ENCODE data around the gene SLC1A4.
"Not testable (repeated sequence)": the region's sequence is repeated elsewhere in the genome, so short reads cannot be mapped to it uniquely, and the experiment has no call there.

Gene SLC1A4

DNA sequence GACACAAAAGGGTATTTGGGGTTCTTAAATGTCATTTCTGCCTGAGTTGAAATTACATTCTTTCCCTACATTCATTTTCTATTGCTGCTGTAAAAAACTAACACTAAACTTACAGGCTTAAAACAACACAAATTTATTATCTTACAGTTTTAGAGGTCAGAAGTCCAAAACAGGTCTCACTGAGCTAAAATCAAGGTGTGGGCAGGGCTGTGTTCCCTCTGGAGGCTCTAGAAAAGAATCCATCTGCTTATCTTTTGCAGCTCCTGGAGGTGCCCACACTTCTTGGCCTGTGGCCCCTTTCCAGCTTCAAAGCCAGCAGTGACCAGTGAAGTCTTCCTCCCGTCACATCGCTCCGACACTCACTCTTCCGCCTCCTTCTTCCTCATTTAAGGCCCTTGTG, 23.2 kb upstream of the SLC1A4 start:
- no peak for DNase-seq

DNA sequence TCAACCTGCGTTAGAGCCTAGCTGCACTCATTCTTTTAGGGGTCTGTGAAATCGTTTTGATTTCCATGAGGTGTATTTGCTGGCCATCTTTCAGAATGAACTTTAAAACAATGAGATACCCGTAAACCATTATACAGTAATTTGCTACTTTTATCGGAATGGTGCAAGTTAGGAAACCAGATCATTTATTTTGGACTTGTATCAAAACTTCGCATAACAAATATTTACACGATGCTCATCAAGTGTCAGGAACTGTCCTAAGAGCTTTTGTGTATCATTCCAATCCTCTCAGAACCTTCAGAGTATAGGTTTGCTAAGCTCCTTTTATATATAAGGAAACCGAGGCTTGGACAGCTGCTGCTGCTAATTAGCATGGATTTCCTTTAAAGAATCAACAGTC, 22.4 kb upstream of the SLC1A4 start:
- DNase-seq, result no peak

DNA sequence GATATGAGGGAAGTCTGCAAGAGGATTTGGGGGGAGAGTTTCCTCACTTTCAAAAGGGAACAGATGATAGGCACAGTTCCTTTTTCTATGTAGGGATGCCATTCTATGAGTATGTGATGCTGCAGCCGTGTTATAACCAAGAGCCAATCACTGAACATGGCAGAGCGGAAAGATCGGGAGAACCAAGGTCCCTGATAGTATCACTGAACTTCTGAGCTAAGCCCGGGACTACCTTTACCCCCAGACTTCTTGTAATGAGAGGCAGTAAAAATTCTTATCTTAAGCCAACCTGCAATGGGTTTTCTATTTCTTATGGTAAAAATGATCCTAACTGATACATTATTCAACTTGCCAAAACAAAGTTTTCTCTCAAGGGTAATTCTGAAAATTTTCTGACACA, 21.6 kb upstream of the SLC1A4 start:
- DNase-seq, result no peak

DNA sequence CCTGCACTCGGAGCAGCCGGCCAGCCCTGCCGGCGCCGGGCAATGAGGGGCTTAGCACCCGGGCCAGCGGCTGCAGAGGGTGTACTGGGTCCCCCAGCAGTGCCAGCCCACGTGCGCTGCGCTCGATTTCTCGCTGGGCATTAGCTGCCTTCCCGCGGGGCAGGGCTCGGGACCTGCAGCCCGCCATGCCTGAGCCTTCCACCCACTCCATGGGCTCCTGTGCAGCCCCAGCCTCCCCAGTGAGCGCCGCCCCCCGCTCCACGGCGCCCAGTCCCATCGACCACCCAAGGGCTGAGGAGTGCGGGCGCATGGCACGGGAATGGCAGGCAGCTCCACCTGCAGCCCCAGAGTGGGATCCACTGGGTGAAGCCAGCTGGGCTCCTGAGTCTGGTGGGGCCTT, 20.1 kb upstream of the SLC1A4 start:
- not testable (repeated sequence) for DNase-seq

DNA sequence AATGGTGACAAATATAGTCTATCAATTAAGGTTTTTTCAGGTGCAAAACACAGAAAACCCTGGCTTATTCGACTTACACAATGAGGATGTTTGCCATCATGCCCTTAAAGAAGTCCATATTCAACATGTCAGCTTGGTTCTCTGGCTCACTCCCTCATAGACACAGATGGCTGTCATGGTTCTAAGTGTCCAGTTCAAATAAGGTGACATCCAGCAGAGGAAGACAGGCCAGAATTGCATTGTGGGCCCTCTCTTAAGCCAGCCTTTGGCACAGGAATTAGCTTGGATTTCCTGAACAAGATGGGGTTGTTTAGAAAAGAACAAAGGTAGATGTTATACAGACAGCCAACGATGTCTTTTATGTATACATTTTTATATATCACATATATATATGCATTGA, 18.7 kb upstream of the SLC1A4 start:
- DNase-seq, result no peak

DNA sequence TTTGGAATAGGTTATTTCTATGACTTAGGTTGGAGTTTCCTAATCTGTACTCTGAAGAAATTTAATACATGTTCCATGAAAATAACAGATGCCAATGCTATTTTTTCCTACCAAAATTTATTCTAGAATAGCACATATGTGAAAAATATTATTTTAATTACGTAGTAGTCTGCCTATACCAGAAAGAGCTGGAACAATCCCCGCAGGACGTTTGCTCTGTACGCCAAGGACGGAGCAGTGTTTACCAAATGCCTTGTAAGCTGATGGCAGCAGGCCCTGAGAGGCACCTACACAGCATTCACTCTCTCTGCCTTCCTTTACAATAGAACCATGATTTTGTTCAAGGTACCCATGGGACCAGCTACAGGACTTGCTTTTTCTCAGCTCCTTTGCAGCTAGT, 16.8 kb upstream of the SLC1A4 start:
- DNase-seq, result no peak

DNA sequence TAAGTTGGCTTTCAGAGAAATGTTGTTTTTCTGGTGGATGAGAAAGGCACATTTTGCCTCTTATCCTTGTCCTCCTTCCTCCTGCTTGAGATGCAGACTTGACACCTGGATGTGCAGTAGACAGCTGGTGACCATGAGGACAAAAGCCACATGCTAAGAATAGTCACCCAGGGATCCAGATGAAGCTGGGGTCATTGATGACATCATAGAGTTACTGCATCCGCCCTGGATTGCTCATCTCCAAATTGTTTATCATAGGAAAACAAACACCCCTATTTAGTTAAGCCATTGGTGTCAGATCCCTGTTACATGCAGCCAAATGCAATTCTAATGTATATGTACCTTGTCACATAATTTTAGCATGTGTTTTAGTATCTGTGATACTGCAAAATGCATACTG, 16.3 kb upstream of the SLC1A4 start:
- no peak for DNase-seq

DNA sequence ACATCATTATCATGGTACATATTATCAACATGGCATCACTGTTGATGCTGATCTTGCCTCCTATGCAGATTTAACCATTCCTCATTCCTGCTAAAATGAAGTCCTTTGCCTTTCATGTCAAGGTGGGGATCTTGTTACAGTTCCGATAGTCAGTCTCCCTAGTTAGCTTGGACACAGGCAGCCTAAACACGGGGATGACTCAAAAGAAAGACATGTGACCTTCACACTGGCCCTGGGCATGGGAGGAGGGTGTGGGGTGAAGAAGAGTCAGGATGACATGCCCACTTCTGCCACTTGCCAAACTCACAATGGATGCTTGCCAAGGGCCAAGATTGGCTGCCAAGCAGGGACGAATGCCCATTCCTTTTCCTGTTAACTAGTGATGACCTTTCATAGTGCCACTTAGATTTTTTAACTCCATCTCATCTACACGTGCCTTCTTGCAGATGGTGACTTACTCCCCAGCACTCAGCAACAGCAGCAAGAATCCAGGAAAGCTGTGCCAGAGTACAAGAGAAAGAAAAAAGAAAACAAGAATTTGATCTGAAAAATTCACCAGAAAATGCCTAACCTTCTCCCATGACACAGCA, 13.9 kb upstream of the SLC1A4 start:
- DNase-seq, result no peak

DNA sequence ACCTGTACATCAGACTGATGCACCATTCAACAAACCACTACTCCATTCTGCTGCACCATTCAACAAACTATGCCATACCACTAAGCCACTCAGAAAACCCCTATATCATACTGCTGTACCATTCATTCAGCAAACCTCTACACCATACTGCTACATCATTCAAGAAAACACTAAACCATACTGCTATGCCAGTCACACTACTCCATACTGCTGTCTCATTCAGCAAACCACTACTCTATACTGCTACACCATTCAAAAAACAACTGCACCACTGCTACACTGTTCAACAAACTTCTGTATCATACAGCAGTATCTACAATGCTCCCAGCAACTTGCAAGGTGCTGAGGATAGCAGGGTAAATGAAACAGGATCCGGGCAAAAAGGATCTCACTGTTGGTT, 12.9 kb upstream of the SLC1A4 start:
- no peak for DNase-seq

DNA sequence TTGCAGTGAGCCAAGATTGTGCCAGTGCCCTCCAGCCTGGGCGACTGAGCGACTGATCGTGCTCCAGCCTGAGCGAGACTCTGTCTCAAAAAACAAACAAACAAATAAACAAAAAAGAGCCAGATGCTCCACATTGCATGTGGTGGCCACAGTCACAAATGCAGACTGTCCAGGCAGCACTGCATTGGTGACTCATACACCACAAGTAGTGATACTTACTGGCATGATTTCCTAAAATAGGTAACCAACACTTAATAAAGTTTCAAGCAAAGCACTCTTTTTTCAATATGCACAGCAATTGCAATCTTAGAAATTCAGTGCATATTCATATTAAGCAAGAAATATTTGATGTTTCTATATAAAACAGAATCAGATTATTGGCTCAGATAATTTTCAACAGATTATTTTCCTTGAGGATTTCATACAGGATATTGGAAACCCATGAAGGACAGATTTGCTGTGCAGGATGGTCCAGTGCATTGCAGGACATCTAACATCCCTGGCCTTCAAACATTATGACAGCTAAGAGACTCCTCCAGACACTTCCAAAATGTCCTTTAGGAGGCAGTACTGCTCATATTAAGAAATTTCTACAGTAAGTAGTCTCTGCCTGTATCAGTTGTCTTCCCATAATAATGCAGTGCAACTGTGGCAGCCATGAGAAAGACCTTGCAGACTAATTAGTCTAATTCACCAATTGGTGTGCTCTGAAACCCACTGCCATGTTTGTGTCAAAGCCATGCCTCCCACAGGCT, 10.5 kb upstream of the SLC1A4 start:
- no peak for DNase-seq

DNA sequence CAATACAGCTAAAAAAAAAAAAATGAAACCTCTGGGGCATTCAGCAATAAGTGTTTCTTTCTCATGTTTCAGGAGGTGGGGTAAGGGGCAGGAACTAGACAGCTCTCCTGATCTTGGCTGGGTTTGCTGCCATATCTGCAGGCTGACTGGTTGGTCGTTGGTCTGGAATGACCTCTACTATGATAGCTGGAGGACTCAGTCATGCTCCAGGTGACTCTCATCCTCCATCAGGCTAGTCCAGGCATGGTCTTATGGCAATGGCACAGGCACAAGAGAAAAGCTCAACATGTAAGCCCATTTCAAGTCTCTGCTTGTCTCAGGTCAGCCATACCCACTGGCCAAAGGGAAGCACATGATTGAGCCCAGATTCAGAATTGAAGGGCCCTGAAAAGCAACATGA, 9.5 kb upstream of the SLC1A4 start:
- DNase-seq, result no peak

DNA sequence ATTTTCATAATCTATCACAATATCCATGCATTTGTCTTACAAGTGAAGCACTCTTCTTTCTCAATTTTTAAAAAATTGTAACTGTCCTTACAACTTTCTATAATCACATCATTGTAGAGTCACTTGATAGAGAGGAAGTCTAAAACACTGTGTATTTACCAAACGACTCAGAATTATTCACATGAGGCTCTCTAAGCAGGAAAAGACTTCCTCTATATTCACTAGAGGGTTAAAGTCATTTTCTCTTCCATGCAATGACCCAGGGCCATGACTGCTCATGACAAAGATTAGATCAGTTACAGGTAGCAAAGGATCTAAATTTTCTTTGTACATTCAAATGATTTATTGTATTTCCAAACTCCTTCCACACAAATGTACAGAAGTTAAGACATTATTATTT, 9.0 kb upstream of the SLC1A4 start:
- no peak for DNase-seq

DNA sequence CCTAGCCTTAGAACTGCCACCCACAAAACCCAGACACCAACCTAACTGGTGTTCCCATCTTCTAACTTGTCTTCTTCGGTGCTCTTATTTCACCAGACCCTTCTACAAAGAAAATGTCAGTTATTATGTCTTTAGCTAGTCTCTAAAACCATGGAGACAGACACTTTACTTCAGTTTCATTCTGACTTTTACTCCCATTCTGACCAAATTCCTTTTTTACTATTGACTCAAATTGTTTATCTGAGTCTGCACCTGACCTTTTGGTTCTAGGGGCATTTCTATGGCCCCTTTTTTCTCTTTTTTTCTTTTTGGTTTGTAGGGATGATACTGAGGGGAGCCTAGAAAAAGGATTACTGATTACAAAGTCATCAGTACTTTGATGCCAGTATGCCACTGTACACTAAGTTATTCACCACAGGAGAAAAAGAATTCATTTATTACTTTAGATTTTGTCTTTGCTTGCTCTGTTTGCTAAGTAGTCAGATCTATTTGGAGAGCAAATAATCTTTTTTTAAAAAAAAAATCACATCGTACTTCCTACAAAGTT, 6.8 kb upstream of the SLC1A4 start:
- no peak for DNase-seq

DNA sequence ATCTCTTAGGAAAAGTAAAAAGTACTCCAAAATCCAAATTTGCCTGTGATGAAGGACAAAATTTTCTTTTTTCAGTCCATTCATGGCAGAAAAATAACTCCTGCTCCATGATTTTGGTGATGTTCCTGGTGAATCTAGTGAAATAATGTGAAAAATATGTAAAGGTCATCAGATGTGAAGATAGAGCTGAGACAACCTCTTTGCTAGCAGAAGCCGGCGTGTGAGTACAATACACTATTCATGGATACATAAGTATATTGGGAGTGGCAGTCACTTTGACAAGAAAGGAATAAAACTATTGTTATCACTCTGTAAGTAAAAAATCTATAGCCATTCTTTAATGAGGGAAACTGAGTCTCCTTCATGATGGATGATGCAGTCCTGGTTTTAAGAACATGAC, 6.3 kb upstream of the SLC1A4 start:
- no peak for DNase-seq

DNA sequence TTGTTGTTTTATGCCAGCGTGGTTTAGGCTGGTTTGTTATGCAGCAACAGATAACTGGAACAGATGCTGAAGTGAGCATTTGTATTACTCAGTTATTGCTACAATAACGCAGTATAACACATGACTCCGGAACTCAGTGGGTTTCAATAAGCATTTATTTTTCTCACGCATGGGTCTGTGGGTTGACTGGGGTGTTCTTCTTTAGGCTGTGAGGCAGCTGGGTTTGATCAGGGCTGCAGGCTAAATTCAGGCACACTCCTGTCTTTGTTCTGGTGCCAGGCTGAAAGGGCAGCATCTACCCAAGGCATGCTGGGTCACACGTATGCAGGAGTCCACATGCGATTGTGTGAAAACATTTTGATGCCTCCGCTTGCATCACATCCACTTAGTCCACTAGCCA, 3.8 kb upstream of the SLC1A4 start:
- DNase-seq, result no peak

DNA sequence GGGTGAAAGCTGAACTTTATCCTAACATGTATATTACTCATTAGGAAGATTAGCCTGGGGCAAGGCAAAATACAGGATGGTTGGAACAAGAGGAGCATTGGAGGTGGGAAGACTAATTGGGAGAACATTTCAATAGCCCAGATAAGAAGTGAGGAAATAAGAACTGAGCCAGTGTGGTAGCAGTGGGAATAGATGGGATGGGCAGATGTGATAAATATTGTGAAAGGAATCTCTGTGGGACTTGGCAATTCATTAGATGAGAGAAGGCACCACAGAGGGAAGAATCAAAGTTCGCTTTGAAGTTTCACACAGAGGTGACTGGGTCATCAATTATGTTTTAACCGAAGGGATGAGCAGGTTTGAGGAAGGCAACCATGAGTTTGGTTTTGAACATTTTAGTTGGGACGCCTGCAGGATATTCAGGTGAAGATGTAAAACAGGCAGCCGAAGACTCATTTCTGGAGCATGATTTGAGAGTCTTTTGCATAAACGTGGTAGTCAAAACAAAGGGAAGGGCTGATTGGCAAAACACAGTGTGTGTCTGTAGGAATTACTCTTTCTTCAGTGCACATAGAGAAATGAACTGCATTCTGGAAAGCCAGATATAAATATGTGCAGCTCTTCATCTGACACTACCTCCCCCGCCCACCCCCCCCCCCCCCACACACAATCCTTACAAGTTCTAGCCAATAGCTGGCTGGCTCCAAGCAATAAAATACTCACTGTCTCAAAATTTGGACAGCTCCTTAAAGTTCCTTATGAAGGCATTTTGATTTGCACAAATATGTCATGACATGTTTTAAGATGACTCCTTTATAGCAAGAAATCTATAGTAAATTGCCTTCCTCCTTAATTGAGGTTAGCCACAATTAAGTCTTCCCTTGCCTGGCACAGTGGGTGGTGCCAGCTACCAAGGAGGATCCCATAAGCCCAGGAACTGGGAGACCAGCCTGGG, 1.9 kb upstream of the SLC1A4 start:
- DNase-seq, result no peak

DNA sequence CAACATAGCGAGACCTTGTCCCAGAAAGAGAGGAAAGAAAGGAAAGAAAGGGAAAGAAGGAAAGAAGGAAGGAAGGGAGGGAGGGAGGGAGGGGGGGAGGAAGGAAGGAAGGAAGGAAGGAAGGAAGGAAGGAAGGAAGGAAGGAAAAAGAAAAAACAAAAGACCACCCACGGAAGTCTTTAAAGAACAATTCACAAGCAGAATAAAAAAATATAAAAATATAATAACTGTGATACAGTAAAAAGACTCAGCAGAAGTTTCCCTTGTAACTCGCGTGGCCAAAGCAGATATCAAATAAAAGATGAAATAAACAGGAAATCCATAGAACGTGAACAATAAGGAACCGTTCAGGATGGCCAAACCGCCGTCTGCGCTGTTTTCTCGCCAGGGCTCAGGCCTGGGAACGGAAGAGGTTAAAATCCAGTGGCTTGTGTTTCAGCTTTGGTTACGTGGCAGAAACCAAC, 1.2 kb upstream of the SLC1A4 start:
- DNase-seq, result no peak

DNA sequence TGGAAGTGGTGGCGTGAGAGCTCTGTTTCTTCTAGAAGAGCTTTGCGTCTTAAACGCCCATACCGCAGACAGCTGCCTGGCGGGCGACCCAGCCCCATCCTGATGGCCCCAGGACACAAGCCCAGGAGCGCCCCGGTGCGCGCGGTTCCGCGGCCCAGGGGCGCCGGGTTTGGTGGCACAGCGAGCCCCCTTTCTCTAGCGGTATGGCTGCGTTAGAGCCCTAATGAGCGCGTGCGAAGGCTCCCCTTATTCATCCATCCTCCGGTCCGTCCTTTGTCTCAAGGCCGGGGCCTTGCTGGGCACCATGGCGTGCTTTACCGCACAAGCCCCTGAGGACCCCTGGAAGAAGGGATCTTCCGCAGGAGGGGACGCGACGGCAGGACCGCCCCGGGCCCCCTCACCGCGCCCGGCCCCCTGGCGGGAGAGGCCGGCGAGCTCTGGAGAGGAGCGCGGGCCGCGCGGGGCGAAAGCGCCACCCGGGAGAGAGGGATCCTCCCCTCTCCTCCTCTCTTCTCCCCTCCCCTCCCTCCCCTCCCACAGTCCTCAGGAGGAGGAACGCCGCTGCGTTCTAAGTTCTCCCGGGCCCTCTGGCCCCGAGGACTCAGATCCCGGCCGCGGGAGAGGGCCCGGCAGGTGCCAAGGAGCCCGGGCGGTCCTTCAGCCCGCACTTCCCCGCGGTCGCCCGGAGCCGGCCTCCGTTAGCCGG, 626 bp upstream of the SLC1A4 start:
- peak; percentile 74 for DNase-seq

DNA sequence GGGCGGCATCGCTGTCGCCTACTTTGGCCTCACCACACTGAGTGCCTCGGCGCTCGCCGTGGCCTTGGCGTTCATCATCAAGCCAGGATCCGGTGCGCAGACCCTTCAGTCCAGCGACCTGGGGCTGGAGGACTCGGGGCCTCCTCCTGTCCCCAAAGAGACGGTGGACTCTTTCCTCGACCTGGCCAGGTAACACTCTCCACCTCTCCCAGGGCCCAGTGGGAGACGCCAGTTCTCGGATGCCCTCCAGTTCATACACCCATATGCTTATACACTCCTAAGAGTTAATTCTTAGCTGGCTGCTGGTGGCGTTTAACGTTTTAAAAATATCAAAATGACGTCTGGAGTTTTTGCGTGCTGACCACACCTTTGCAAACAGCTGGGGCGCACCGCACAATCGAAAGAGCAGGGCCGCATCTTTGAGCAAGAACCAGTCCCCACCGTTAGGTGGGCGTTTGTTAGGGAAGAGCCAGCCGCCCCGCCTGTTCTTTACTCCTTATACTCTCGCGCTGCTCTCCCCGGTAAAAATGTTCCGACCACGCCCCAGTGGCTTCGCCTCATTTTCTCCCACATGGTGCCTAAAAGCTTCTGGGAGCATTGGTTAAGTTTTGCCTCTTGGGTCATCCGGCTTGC, 899 bp downstream of the SLC1A4 start:
- no peak for DNase-seq

DNA sequence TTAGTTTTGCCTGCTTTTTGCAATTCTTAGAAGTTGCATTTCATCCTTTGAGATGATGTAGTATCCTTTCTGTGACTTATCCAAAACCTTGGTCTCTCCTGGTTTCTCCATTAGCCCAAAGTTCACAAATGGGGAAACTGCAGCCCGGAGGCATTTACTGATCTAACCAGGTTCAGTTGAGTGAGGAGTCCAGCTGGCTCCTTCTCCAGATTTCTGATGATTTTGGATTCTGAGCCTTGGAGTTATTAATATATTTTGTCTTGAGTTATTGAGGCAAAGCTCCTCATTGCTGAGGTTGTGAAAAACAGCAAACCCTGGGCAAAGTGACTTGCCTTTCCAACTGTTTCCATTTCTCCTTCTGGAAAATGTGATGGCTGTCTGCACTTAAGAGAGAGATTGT, 1.7 kb downstream of the SLC1A4 start:
- peak; percentile 16 for DNase-seq

DNA sequence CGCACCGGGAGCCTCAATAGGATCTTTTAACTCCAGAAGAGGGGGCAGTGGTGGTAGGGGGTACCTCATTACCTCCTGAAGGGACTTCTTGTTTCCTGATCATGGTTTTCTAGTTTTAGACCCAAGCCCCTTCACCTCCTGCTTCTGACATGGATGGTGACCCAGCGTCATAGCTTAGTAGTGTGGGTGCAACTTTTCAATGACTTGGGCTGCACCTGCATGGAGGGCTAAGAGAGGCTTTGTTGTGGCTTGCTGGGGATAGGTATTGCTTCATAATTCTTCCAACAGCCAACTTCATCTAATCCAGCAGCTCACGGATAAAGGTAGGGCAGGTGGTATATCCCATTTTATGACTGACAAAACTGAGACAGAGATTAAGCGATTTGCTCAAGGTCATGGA, 3.0 kb downstream of the SLC1A4 start:
- DNase-seq, result no peak

DNA sequence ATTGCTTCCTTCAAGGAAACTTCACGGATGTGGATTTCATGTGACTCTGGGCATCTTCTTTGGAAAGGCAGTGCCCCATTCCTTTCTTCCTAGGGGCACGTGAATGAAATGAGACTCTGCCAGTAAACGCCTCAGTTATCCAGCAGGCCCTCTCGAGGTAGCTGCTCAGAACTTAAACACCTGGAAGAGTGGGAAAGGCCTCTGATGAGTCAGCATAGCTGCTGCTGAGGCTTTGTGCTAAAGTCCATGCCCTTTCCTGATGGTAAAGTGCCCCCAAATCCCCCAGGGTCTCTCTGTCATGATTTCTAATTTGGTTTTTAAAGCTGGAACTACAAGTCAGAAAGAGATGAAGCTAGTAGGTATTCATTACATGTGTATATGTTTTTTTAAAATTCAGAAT, 3.8 kb downstream of the SLC1A4 start:
- no peak for DNase-seq
